ENCODE data around the gene PLCB1.

GRCh38 chr20:8803065-8803464, 671.0 kb downstream of the PLCB1 start:
- TF ChIP-seq CTCF (conservative IDR thresholded peaks at IDR 0.05; ENCODE audit: low read depth, low read length) (no peak), EZH2phosphoT487 (IDR thresholded peaks at IDR 0.05; ENCODE audit: borderline replicate concordance, low read length) (no peak), EZH2 (IDR thresholded peaks at IDR 0.05; ENCODE audit: low read length, unreplicated experiment) (no peak)

Measured in PC-3 (cell line).